Activated T-cell treated with anti-CD3 and anti-CD28 coated beads, Interleukin-2, amount 50 U/mL, for 72 hours (primary cell): ENCODE data around the gene OR10V1. TPM values are rescaled to one million over a fixed set of nuclear protein-coding genes. Genes with fewer than 3 reads are reported as not detected.

Experiments used
- ATAC-seq, 2 donors: fragments of 150-1000 bp; cut with Tn5 transposase; replicated peaks in 1 of 2; 2 replicates each; pipeline ENCODE4 v1.10.0; 2021; ENCODE audit warnings: moderate library complexity in 2 of 2, mild to moderate bottlenecking in 1 of 2
- DNase-seq, 2 donors: peaks; one replicate each; pipeline ENCODE4 v3.0.0; 2021 to 2022; ENCODE audit warnings: mixed read lengths in 1 of 2
- H3K27ac Mint-ChIP-seq: one replicate; pipeline ENCODE4 v1.8.0; 2022; ENCODE audit warnings: mild to moderate bottlenecking, moderate library complexity, mixed read lengths
- H3K27me3 Mint-ChIP-seq: one replicate; pipeline ENCODE4 v1.8.0; 2022; ENCODE audit warnings: low read depth, mixed read lengths
- H3K36me3 Mint-ChIP-seq, 2 donors: one replicate each; pipeline ENCODE4 v1.8.0; 2022; ENCODE audit warnings: mixed read lengths in 2 of 2, mild to moderate bottlenecking in 1 of 2; ENCODE audit not compliant: insufficient read depth in 2 of 2
- H3K4me1 Mint-ChIP-seq: one replicate; pipeline ENCODE4 v1.8.0; 2022; ENCODE audit warnings: low read depth, mixed read lengths
- H3K4me3 Mint-ChIP-seq, 2 donors: one replicate each; pipeline ENCODE4 v1.8.0; 2022; ENCODE audit warnings: mild to moderate bottlenecking in 2 of 2, mixed read lengths in 2 of 2, moderate library complexity in 2 of 2
- H3K9me3 Mint-ChIP-seq, 2 donors: one replicate each; pipeline ENCODE4 v1.8.0; 2022; ENCODE audit warnings: mixed read lengths in 2 of 2
- total RNA-seq, 2 donors: library from RNA; stranded (reverse); gene quantifications; one replicate each; pipeline ENCODE4 v1.2.3, GENCODE V29; 2022

The OR10V1 gene
- total RNA-seq, 2 donors from 2014 or later = not detected

GRCh38 chr11:59673291-59673690 lies 40.4 kb downstream of the OR10V1 start:
- no peak overlapping the region for H3K4me3 Mint-ChIP-seq
- DNase-seq = no peak
- no peak overlapping the region for H3K27ac Mint-ChIP-seq
- ATAC-seq = no peak
- H3K36me3 Mint-ChIP-seq = no peaks in the 10 kb centered on the region
- H3K4me1 Mint-ChIP-seq = peaks cover 21% of the 10 kb centered on the region
- no peaks in the 10 kb centered on the region for H3K9me3 Mint-ChIP-seq
- H3K27me3 Mint-ChIP-seq = no peaks in the 10 kb centered on the region

GRCh38 chr11:59671471-59671870 lies 42.2 kb downstream of the OR10V1 start:
- ATAC-seq = no peak
- Mint-ChIP-seq H3K27me3 (no peaks in the 10 kb centered on the region), H3K27ac (no peak overlapping the region), H3K4me1 (peaks cover 36% of the 10 kb centered on the region), H3K4me3 (no peak overlapping the region), H3K36me3 (peaks cover 0 to 11% of the 10 kb centered on the region in 2 donors), H3K9me3 (no peaks in the 10 kb centered on the region)
- DNase-seq = no peak

- Mint-ChIP-seq H3K36me3 (peaks cover 2 to 21% of the 10 kb centered on the region in 2 donors), H3K27ac (peak overlapping the region; percentile 94), H3K27me3 (no peaks in the 10 kb centered on the region), H3K4me3 (peak overlapping the region; percentile 96 to 97), H3K4me1 (peaks cover 38% of the 10 kb centered on the region), H3K9me3 (no peaks in the 10 kb centered on the region)
- ATAC-seq (no peak), DNase-seq (no peak)
Observed at GRCh38 chr11:59669611-59670009, 44.0 kb downstream of the OR10V1 start.

- peaks cover 2 to 22% of the 10 kb centered on the region in 2 donors for H3K36me3 Mint-ChIP-seq
- H3K4me3 Mint-ChIP-seq = peak within 1 kb of the TSS; percentile 96 to 98
- peak; percentile 98 to 99 for DNase-seq
- H3K27me3 Mint-ChIP-seq = no peaks in the 10 kb centered on the region
- peak within 1 kb of the TSS; percentile 94 for H3K27ac Mint-ChIP-seq
- peaks cover 44% of the 10 kb centered on the region for H3K4me1 Mint-ChIP-seq
- ATAC-seq = peak; percentile 93 to 94
- H3K9me3 Mint-ChIP-seq = no peaks in the 10 kb centered on the region
Observed at GRCh38 chr11:59668950-59669610, 44.6 kb downstream of the OR10V1 start, which contains the start of gene PATL1. PATL1 (minus strand) TSS chr11:59669037; CDS start chr11:59668895, 142 bp downstream.

GRCh38 chr11:59668188-59668949 lies 45.3 kb downstream of the OR10V1 start:
- no peaks in the 10 kb centered on the region for H3K27me3 Mint-ChIP-seq
- H3K27ac Mint-ChIP-seq = peak overlapping the region; percentile 93
- DNase-seq (peak; percentile 48 to 49), ATAC-seq (peak; percentile 42 to 50)
- H3K4me1 Mint-ChIP-seq = peaks cover 47% of the 10 kb centered on the region
- H3K36me3 Mint-ChIP-seq = peaks cover 2 to 22% of the 10 kb centered on the region in 2 donors
- H3K9me3 Mint-ChIP-seq = no peaks in the 10 kb centered on the region
- peak overlapping the region; percentile 91 to 98 for H3K4me3 Mint-ChIP-seq

GRCh38 chr11:59667812-59668187 lies 45.8 kb downstream of the OR10V1 start:
- H3K4me3 Mint-ChIP-seq = peak overlapping the region; percentile 91 to 98
- peaks cover 47% of the 10 kb centered on the region for H3K4me1 Mint-ChIP-seq
- H3K9me3 Mint-ChIP-seq = no peaks in the 10 kb centered on the region
- H3K27ac Mint-ChIP-seq = peak overlapping the region; percentile 93
- no peak for ATAC-seq
- DNase-seq = no peak
- H3K36me3 Mint-ChIP-seq = peaks cover 2 to 24% of the 10 kb centered on the region in 2 donors
- no peaks in the 10 kb centered on the region for H3K27me3 Mint-ChIP-seq

- DNase-seq (no peak), ATAC-seq (no peak)
- Mint-ChIP-seq H3K9me3 (no peaks in the 10 kb centered on the region), H3K4me1 (peaks cover 47% of the 10 kb centered on the region), H3K27me3 (no peaks in the 10 kb centered on the region), H3K4me3 (peak overlapping the region; percentile 91 to 98), H3K36me3 (peaks cover 2 to 24% of the 10 kb centered on the region in 2 donors), H3K27ac (peak overlapping the region; percentile 93)
Observed at GRCh38 chr11:59666969-59667368, 46.7 kb downstream of the OR10V1 start.

Other genes starting within 250 kb of the OR10V1 start
- gene OR4D10, start 240.5 kb downstream of the OR10V1 start, total RNA-seq = not detected
- gene OR4D11, start 210.3 kb downstream of the OR10V1 start, total RNA-seq = not detected
- gene OR4D9, start 202.3 kb downstream of the OR10V1 start, total RNA-seq = not detected
- gene OSBP, start 98.1 kb downstream of the OR10V1 start, total RNA-seq = 10 to 100 TPM; 61.9 to 67.4 TPM
- 10 to 100 TPM; 70.9 to 75.1 TPM for gene PATL1, start 44.8 kb downstream of the OR10V1 start, total RNA-seq
- gene STX3, start 41.5 kb upstream of the OR10V1 start, total RNA-seq = 10 to 100 TPM in 1 of 2 donors, 1 to 10 TPM in 1; 6.9 to 12.9 TPM
- 10 to 100 TPM; 53.8 to 58.0 TPM for gene MRPL16, start 96.9 kb upstream of the OR10V1 start, total RNA-seq
- not detected for gene CBLIF, start 131.7 kb upstream of the OR10V1 start, total RNA-seq
- not detected for gene TCN1, start 152.6 kb upstream of the OR10V1 start, total RNA-seq
- not detected for gene OOSP3, start 164.9 kb upstream of the OR10V1 start, total RNA-seq
- not detected for gene OOSP1, start 224.6 kb upstream of the OR10V1 start, total RNA-seq